ENCODE measurements around the gene OS9. TPM values are rescaled to one million over a fixed set of nuclear protein-coding genes. Genes with fewer than 3 reads are reported as not detected.

OS9 gene
- total RNA-seq, 1 donor from 2014 or later = 233 TPM

- Histone ChIP-seq H3K27me3 (no peaks in the 10 kb centered on the region), H3K4me1 (peaks cover 2 to 17% of the 10 kb centered on the region in 2 donors), H3K27ac (peak within 1 kb of the TSS in 1 of 2 donors; percentile 22), H3K4me3 (peak within 1 kb of the TSS; percentile 89 to 93), H3K36me3 (peaks cover 10 to 22% of the 10 kb centered on the region in 2 donors), H3K9me3 (no peaks in the 10 kb centered on the region)
- intact Hi-C loops (cut with DNase I) = loop anchor here (5.0 kb wide), 1 partner anchor 133 kb away; no protein-coding TSS in a partner anchor
- no peak for TF ChIP-seq CTCF (IDR thresholded peaks at IDR 0.05)
- peak in 1 of 2 donors; percentile 80 for DNase-seq (ENCODE audit: low spot score in 2 of 2)
These were observed 60.7 kb downstream of the OS9 start, which contains the start of gene MARCHF9 for GRCh38 chr12:57754411-57755193. Gene MARCHF9, plus strand, starts transcription at chr12:57755103. Its CDS starts 426 bp downstream, at chr12:57755529.

- TF ChIP-seq CTCF (IDR thresholded peaks at IDR 0.05) = no peak
- no peaks in the 10 kb centered on the region for H3K27me3 ChIP-seq
- H3K4me3 ChIP-seq = peak overlapping the region; percentile 89 to 93
- peaks cover 7 to 19% of the 10 kb centered on the region in 2 donors for H3K36me3 ChIP-seq
- DNase-seq (ENCODE audit: low spot score in 2 of 2) = no peak
- no peaks in the 10 kb centered on the region for H3K9me3 ChIP-seq
- H3K4me1 ChIP-seq = peaks cover 2 to 17% of the 10 kb centered on the region in 2 donors
- intact Hi-C loops (cut with DNase I) = no loop called here
- H3K27ac ChIP-seq = peak overlapping the region in 1 of 2 donors; percentile 22
These were observed 61.2 kb downstream of the OS9 start for GRCh38 chr12:57755194-57755453.

- intact Hi-C loops (cut with DNase I) = no loop called here
- DNase-seq (ENCODE audit: low spot score in 2 of 2) = no peak
- peaks cover 7 to 14% of the 10 kb centered on the region in 2 donors for H3K36me3 ChIP-seq
- H3K4me3 ChIP-seq = peak overlapping the region; percentile 89 to 93
- no peak for TF ChIP-seq CTCF (IDR thresholded peaks at IDR 0.05)
- H3K27ac ChIP-seq = peak overlapping the region in 1 of 2 donors; percentile 22
- H3K9me3 ChIP-seq = no peaks in the 10 kb centered on the region
- peaks cover 2 to 17% of the 10 kb centered on the region in 2 donors for H3K4me1 ChIP-seq
- H3K27me3 ChIP-seq = no peaks in the 10 kb centered on the region
These were observed 61.8 kb downstream of the OS9 start for GRCh38 chr12:57755454-57756372.

- Histone ChIP-seq H3K9me3 (no peaks in the 10 kb centered on the region), H3K36me3 (peaks cover 7 to 14% of the 10 kb centered on the region in 2 donors), H3K4me1 (peaks cover 2 to 17% of the 10 kb centered on the region in 2 donors), H3K4me3 (peak overlapping the region in 1 of 2 donors; percentile 93), H3K27me3 (no peaks in the 10 kb centered on the region), H3K27ac (no peak overlapping the region)
- no peak for DNase-seq (ENCODE audit: low spot score in 2 of 2)
- intact Hi-C loops (cut with DNase I) = no loop called here
- peak in 2 of 3 experiments; percentile 17 to 41 for TF ChIP-seq CTCF (IDR thresholded peaks at IDR 0.05)
These were observed 62.7 kb downstream of the OS9 start for GRCh38 chr12:57756406-57757341.

- Histone ChIP-seq H3K36me3 (peaks cover 7 to 14% of the 10 kb centered on the region in 2 donors), H3K27me3 (no peaks in the 10 kb centered on the region), H3K4me1 (peaks cover 2 to 14% of the 10 kb centered on the region in 2 donors), H3K9me3 (no peaks in the 10 kb centered on the region), H3K27ac (no peak overlapping the region), H3K4me3 (no peak overlapping the region)
- intact Hi-C loops (cut with DNase I) = no loop called here
- DNase-seq (ENCODE audit: low spot score in 2 of 2) = no peak
- TF ChIP-seq CTCF (IDR thresholded peaks at IDR 0.05) = no peak
These were observed 63.8 kb downstream of the OS9 start for GRCh38 chr12:57757771-57758170.

All from ascending aorta (tissue), 2 donors.